Measurements from ENCODE around the gene GOLGA6L7.

Gene GOLGA6L7

GRCh38 chr15:28888900-28889299 is 40.5 kb upstream of the GOLGA6L7 start:
- TF ChIP-seq CTCF (IDR thresholded peaks at IDR 0.05; ENCODE audit: low read depth, low read length): no peak
- no peak for TF ChIP-seq MAX (IDR thresholded peaks at IDR 0.05; ENCODE audit: low read depth, low read length)
- no peak for TF ChIP-seq POLR2A (IDR thresholded peaks at IDR 0.05; ENCODE audit: extremely low read depth, insufficient read length)
- DNase-seq (ENCODE audit: low read depth): no peak
- no peak overlapping the region for H3K4me3 ChIP-seq (ENCODE audit: low read depth, low read length)

- H3K4me3 ChIP-seq (ENCODE audit: low read depth, low read length): no peak overlapping the region
- DNase-seq (ENCODE audit: low read depth): no peak
- TF ChIP-seq CTCF (IDR thresholded peaks at IDR 0.05; ENCODE audit: low read depth, low read length): no peak
- TF ChIP-seq MAX (IDR thresholded peaks at IDR 0.05; ENCODE audit: low read depth, low read length): no peak
- no peak for TF ChIP-seq MYC (IDR thresholded peaks at IDR 0.05; ENCODE audit: low read depth, low read length)
- no peak for TF ChIP-seq POLR2A (IDR thresholded peaks at IDR 0.05; ENCODE audit: extremely low read depth, insufficient read length)
Observed at GRCh38 chr15:28888302-28888894, 40.0 kb upstream of the GOLGA6L7 start.

- no peak for DNase-seq (ENCODE audit: low read depth)
- TF ChIP-seq MYC (IDR thresholded peaks at IDR 0.05; ENCODE audit: low read depth, low read length) (no peak), MAX (IDR thresholded peaks at IDR 0.05; ENCODE audit: low read depth, low read length) (no peak), CTCF (IDR thresholded peaks at IDR 0.05; ENCODE audit: low read depth, low read length) (no peak), POLR2A (IDR thresholded peaks at IDR 0.05; ENCODE audit: extremely low read depth, insufficient read length) (no peak)
- no peak overlapping the region for H3K4me3 ChIP-seq (ENCODE audit: low read depth, low read length)
Observed at GRCh38 chr15:28887339-28888174, 39.1 kb upstream of the GOLGA6L7 start.

- H3K4me3 ChIP-seq (ENCODE audit: low read depth, low read length): no peak overlapping the region
- DNase-seq (ENCODE audit: low read depth): no peak
- TF ChIP-seq CTCF (IDR thresholded peaks at IDR 0.05; ENCODE audit: low read depth, low read length) (no peak), MYC (IDR thresholded peaks at IDR 0.05; ENCODE audit: low read depth, low read length) (no peak), POLR2A (IDR thresholded peaks at IDR 0.05; ENCODE audit: extremely low read depth, insufficient read length) (no peak), MAX (IDR thresholded peaks at IDR 0.05; ENCODE audit: low read depth, low read length) (no peak)
Observed at GRCh38 chr15:28886431-28887338, 38.2 kb upstream of the GOLGA6L7 start.

GRCh38 chr15:28885630-28886430 is 37.4 kb upstream of the GOLGA6L7 start, which contains the start of gene APBA2:
Gene APBA2, plus strand, starts transcription at chr15:28885974. Its CDS starts 167,911 bp downstream, at chr15:29053885.
- TF ChIP-seq CTCF (IDR thresholded peaks at IDR 0.05; ENCODE audit: low read depth, low read length) (no peak), POLR2A (IDR thresholded peaks at IDR 0.05; ENCODE audit: extremely low read depth, insufficient read length) (no peak), MYC (IDR thresholded peaks at IDR 0.05; ENCODE audit: low read depth, low read length) (no peak), MAX (IDR thresholded peaks at IDR 0.05; ENCODE audit: low read depth, low read length) (no peak)
- DNase-seq (ENCODE audit: low read depth): peak; percentile 65
- no peak within 1 kb of the TSS for H3K4me3 ChIP-seq (ENCODE audit: low read depth, low read length)
